HEK293T (cell line): ENCODE results near the gene CCDC187.

Experiments
- BHLHE40 ChIP-seq: fragments of 450-650 bp; IDR thresholded peaks from 2 replicates; pipeline ENCODE4 v1.6.1; 2016; ENCODE audit warnings: mild to moderate bottlenecking, moderate library complexity, borderline replicate concordance
- ELF4 ChIP-seq: fragments of 450-650 bp; IDR thresholded peaks from 2 replicates; pipeline ENCODE4 v1.6.1; 2017; ENCODE audit warnings: antibody characterized with exemption
- FOXM1 ChIP-seq: fragments of 450-650 bp; IDR thresholded peaks from 2 replicates; pipeline ENCODE4 v1.6.1; 2017; ENCODE audit warnings: mild to moderate bottlenecking, borderline replicate concordance
- L3MBTL2 ChIP-seq: fragments of 450-650 bp; conservative IDR thresholded peaks from 2 replicates; pipeline ENCODE4 v1.6.1; 2016; ENCODE audit warnings: mild to moderate bottlenecking
- NFRKB ChIP-seq: fragments of 450-650 bp; IDR thresholded peaks from 2 replicates; pipeline ENCODE4 v1.6.1; 2016; ENCODE audit warnings: mild to moderate bottlenecking, moderate library complexity
- PKNOX1 ChIP-seq: fragments of 450-650 bp; IDR thresholded peaks from 2 replicates; pipeline ENCODE4 v1.6.1; 2016
- SP1 ChIP-seq: fragments of 450-650 bp; IDR thresholded peaks from 2 replicates; pipeline ENCODE4 v1.6.1; 2017
- TARDBP ChIP-seq: fragments of 450-650 bp; IDR thresholded peaks from 2 replicates; pipeline ENCODE4 v1.6.1; 2016
- ZNF384 ChIP-seq: fragments of 450-650 bp; IDR thresholded peaks from 2 replicates; pipeline ENCODE4 v1.6.1; 2016

GRCh38 chr9:136252846-136253245 is 51.0 kb downstream of the CCDC187 start:
- TF ChIP-seq L3MBTL2 (no peak), ZNF384 (no peak), BHLHE40 (no peak), FOXM1 (no peak), PKNOX1 (no peak), SP1 (no peak), TARDBP (no peak), NFRKB (no peak), ELF4 (no peak)
